ENCODE measurements around the gene ACOT12.

- no peak for TF ChIP-seq GATA3 (IDR thresholded peaks at IDR 0.05; ENCODE audit: low read depth, low read length)
- no peak for TF ChIP-seq GATA2 (IDR thresholded peaks at IDR 0.05; ENCODE audit: low read depth, low read length)
Observed at GRCh38 chr5:81336556-81336955, 57.4 kb downstream of the ACOT12 start.
